Ovary (tissue), 3 donors: ENCODE data around the gene GPR21.

ENCODE experiments used
- CTCF ChIP-seq, 3 donors: fragments of 450-650 bp in 2 of 3; fragments of 200-600 bp in 1 of 3; IDR thresholded peaks; one replicate each; pipeline versions ENCODE4 v1.5.1 to v1.8.0; 2016 to 2022; ENCODE audit warnings: antibody characterized with exemption in 3 of 3, mild to moderate bottlenecking in 1 of 3
- EP300 ChIP-seq: sonication (generic); formaldehyde crosslinking; IDR thresholded peaks from one replicate; pipeline ENCODE4 v1.6.1; 2017; ENCODE audit warnings: antibody characterized with exemption
- POLR2A ChIP-seq: fragments of 450-650 bp; IDR thresholded peaks from one replicate; pipeline ENCODE4 v1.6.1; 2017; ENCODE audit warnings: antibody characterized with exemption, mild to moderate bottlenecking, moderate library complexity
- donor health status: DM: no; HTN: no; CAD: no.

- TF ChIP-seq POLR2A: no peak
- no peak for TF ChIP-seq CTCF (IDR thresholded peaks at IDR 0.05)
- TF ChIP-seq EP300: no peak
These were observed 11.1 kb downstream of the GPR21 start for GRCh38 chr9:123044586-123044985.
